ENCODE data around the gene KCNH2.

The KCNH2 gene

DNA sequence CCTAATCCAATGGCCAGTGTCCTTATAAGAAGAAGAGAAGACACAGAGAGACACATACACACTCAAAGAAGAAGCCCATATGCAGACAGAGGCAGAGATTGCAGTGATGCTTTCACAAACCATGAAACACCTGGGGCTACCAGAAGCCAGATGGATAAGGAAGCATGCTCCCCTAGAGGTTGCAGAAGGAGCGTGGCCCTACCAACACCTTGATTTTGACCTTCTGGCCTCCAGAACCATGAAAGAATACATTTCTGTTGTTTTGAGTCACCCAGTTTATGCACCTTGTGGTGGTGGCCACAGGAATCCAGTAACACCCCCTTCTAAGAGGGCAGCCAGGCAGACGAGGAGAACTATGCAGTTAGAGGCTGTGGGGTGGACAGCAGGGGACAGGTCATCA is 82.3 kb downstream of the KCNH2 start:
- no peak overlapping the region for H3K4me3 ChIP-seq (ENCODE audit: insufficient read depth, low read depth, low read length)

More for the DNA sequence above, 82.3 kb downstream of the KCNH2 start:
- Histone ChIP-seq H3K27ac (ENCODE audit: insufficient read depth, low read depth, low read length, poor library complexity, severe bottlenecking) (no peak overlapping the region), H3K4me1 (ENCODE audit: control insufficient read depth, insufficient read depth, low read length) (no peaks in the 10 kb centered on the region), H3K9me3 (ENCODE audit: control insufficient read depth, low read length) (no peaks in the 10 kb centered on the region), H3K27me3 (ENCODE audit: control insufficient read depth, insufficient read depth, low read length, poor library complexity, severe bottlenecking) (no peaks in the 10 kb centered on the region), H3K36me3 (ENCODE audit: control insufficient read depth, insufficient read depth, low read length) (no peaks in the 10 kb centered on the region)
- 87 to 93% methylated on average over 2 of the region's 2 CpGs for WGBS, 2 experiments
